Testis (tissue), 3 donors: ENCODE data around the gene CLCA2. TPM values are rescaled to one million over a fixed set of nuclear protein-coding genes. Genes with fewer than 3 reads are reported as not detected.

Experiments used
- DNase-seq: peaks from one replicate; pipeline ENCODE4 v3.0.0-alpha.2; 2019
- H3K27ac ChIP-seq, 2 donors: fragments of 200-600 bp; sonication (generic); one replicate each; pipeline ENCODE4 v1.5.1; 2019
- H3K27me3 ChIP-seq: fragments of 200-600 bp; sonication (generic); one replicate; pipeline ENCODE4 v1.5.1; 2019
- H3K36me3 ChIP-seq: fragments of 200-600 bp; sonication (generic); one replicate; pipeline ENCODE4 v1.5.1; 2017; ENCODE audit warnings: low read depth; ENCODE audit errors: missing control alignments
- H3K4me1 ChIP-seq: fragments of 200-600 bp; sonication (generic); one replicate; pipeline ENCODE4 v1.5.1; 2019
- H3K4me3 ChIP-seq, 2 donors: fragments of 200-600 bp; sonication (generic); one replicate each; pipeline ENCODE4 v1.5.1; 2017 to 2019
- H3K9me3 ChIP-seq: fragments of 200-600 bp; sonication (generic); one replicate; pipeline ENCODE4 v1.5.1; 2017
- CTCF ChIP-seq, 3 experiments: fragments of 450-650 bp in 2 of 3; fragments of 200-600 bp in 1 of 3; sonication (generic) in 1 of 3; IDR thresholded peaks; one replicate each; pipeline ENCODE4 v1.5.1; 2016 to 2019; ENCODE audit warnings: antibody characterized with exemption in 3 of 3, mild to moderate bottlenecking in 2 of 3, moderate library complexity in 1 of 3
- POLR2A ChIP-seq: fragments of 450-650 bp; IDR thresholded peaks from one replicate; pipeline ENCODE4 v1.6.1; 2017; ENCODE audit warnings: antibody characterized with exemption, mild to moderate bottlenecking, moderate library complexity
- WGBS, 2 donors: methylation state at CpG; one replicate each; pipeline ENCODE4 v1.1.5; 2018; 5-methylcytosine and 5-hydroxymethylcytosine counted together
- intact Hi-C: fragments of 100-400 bp; cut with DNase I; formaldehyde crosslinking; loops from one replicate; pipeline ENCODE4 v1.15.1; 2023; ENCODE audit warnings: low total_unique reads
- polyA plus RNA-seq: library from polyadenylated mRNA; stranded (reverse); fragments of 350-450 nt; fragmentation: Illumina TruSeq; extraction: RNeasy Lipid Tissue Mini Kit (QIAGEN cat#74804); gene quantifications from one replicate; pipeline ENCODE4 v1.2.3, GENCODE V29; 2014; ENCODE audit warnings: low read depth, low replicate concordance; ENCODE audit not compliant: insufficient read depth
- total RNA-seq, 2 donors: library from RNA; depleted of rRNA; stranded (reverse); fragments of >200 nt; gene quantifications; one replicate each; pipeline ENCODE4 v1.2.3, GENCODE V29; 2016

The CLCA2 gene
- total and polyA plus RNA-seq, 3 donors from 2014 or later, result 1.7 to 4.5 (median 2.6) TPM

GRCh38 chr1:86429122-86429725 lies 5.3 kb downstream of the CLCA2 start:
- H3K27ac ChIP-seq, result no peak overlapping the region
- H3K4me1 ChIP-seq, result no peaks in the 10 kb centered on the region
- no peaks in the 10 kb centered on the region for H3K9me3 ChIP-seq
- H3K36me3 ChIP-seq, result no peaks in the 10 kb centered on the region
- TF ChIP-seq POLR2A (no peak), CTCF (IDR thresholded peaks at IDR 0.05) (no peak)
- H3K27me3 ChIP-seq, result no peaks in the 10 kb centered on the region
- intact Hi-C loops, result no loop called here
- H3K4me3 ChIP-seq, result no peak overlapping the region
- 76 to 84% methylated on average over 7 of the region's 7 CpGs for WGBS, 2 donors
- DNase-seq, result no peak

- TF ChIP-seq POLR2A (no peak), CTCF (IDR thresholded peaks at IDR 0.05) (no peak)
- Histone ChIP-seq H3K4me1 (no peaks in the 10 kb centered on the region), H3K27ac (no peak overlapping the region), H3K4me3 (no peak overlapping the region), H3K9me3 (no peaks in the 10 kb centered on the region), H3K27me3 (no peaks in the 10 kb centered on the region), H3K36me3 (no peaks in the 10 kb centered on the region)
- intact Hi-C loops, result no loop called here
- peak; percentile 25 for DNase-seq
- WGBS, 2 donors, result 32 to 43% methylated on average over 3 of the region's 3 CpGs
These were observed 5.9 kb downstream of the CLCA2 start for GRCh38 chr1:86429835-86430234.

- H3K4me1 ChIP-seq, result no peaks in the 10 kb centered on the region
- H3K27me3 ChIP-seq, result no peaks in the 10 kb centered on the region
- TF ChIP-seq POLR2A (no peak), CTCF (IDR thresholded peaks at IDR 0.05) (no peak)
- no peaks in the 10 kb centered on the region for H3K9me3 ChIP-seq
- intact Hi-C loops, result no loop called here
- no peak overlapping the region for H3K4me3 ChIP-seq
- no peak for DNase-seq
- H3K36me3 ChIP-seq, result no peaks in the 10 kb centered on the region
- H3K27ac ChIP-seq, result no peak overlapping the region
These were observed 6.4 kb downstream of the CLCA2 start for GRCh38 chr1:86430376-86430775.

GRCh38 chr1:86434059-86434458 lies 10.1 kb downstream of the CLCA2 start:
- DNase-seq, result no peak
- Histone ChIP-seq H3K4me1 (no peaks in the 10 kb centered on the region), H3K27ac (no peak overlapping the region), H3K27me3 (no peaks in the 10 kb centered on the region), H3K4me3 (no peak overlapping the region), H3K36me3 (no peaks in the 10 kb centered on the region), H3K9me3 (no peaks in the 10 kb centered on the region)
- intact Hi-C loops, result no loop called here
- TF ChIP-seq POLR2A (no peak), CTCF (IDR thresholded peaks at IDR 0.05) (no peak)

GRCh38 chr1:86435327-86435726 lies 11.4 kb downstream of the CLCA2 start:
- no peak for DNase-seq
- 43% methylated on average over 2 of the region's 2 CpGs for WGBS, 2 donors
- Histone ChIP-seq H3K4me3 (no peak overlapping the region), H3K4me1 (no peaks in the 10 kb centered on the region), H3K27me3 (no peaks in the 10 kb centered on the region), H3K9me3 (no peaks in the 10 kb centered on the region), H3K36me3 (no peaks in the 10 kb centered on the region), H3K27ac (no peak overlapping the region)
- TF ChIP-seq CTCF (IDR thresholded peaks at IDR 0.05) (no peak), POLR2A (no peak)
- intact Hi-C loops, result no loop called here
